IPS DF 4.7 (cell line): ENCODE measurements around the gene ABHD18.
"Not testable (repeated sequence)": the region's sequence is repeated elsewhere in the genome, so short reads cannot be mapped to it uniquely, and the experiment has no call there.

Source experiments
- DNase-seq: peaks from one replicate; pipeline ENCODE4 v3.0.0-alpha.2; 2013; ENCODE audit warnings: low spot score; ENCODE audit errors: extremely low read depth

The ABHD18 gene

GRCh38 chr4:128061566-128062536, 96.6 kb downstream of the ABHD18 start:
- DNase-seq = no peak

- DNase-seq = not testable (repeated sequence)
These were observed 101.2 kb downstream of the ABHD18 start for GRCh38 chr4:128066453-128066820.

DNA sequence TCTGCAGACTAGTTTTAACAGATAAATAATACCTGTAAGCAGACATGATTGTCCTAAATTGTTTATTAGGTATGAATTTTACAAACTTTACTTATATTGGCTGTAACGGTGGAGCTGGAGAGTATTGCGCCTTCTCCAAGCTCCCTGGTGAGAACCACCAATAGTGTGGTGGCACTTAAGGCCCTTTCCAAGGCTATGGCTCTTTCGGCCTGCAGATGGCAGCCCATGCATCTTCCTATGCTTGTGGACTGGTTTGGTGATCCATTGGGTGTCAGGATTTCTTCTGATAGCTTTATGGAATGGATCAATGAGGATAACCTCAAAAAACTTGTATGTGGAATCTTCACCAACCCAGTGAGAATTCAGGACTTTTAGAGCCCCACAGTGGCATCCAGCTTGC, 103.7 kb downstream of the ABHD18 start:
- DNase-seq = no peak

DNA sequence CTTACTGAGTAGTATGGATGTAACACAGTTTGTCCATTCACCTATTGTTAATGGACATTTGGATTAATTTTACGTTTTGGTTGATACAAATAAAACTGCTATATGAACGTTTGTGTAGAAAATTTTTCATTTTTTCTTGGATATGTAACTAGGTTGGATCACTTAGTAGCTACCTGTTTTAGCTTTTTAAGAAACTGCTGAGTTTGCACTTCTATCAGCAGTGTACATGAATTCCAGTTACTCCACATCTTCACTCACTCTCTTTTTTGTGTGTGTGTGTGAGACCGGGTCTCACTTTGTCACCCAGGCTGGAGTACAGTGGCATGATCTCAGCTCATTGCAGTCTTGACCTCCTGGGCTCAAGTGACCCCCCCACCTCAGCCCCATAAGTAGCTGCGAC, 111.3 kb downstream of the ABHD18 start:
- no peak for DNase-seq
